ENCODE measurements around the gene NT5C1B.
A peak's percentile ranks its signal among the peaks of the same experiment; 100 is the strongest.

NT5C1B gene

GRCh38 chr2:18548621-18549020 lies 40.7 kb downstream of the NT5C1B start:
- no peak for DNase-seq

- DNase-seq: no peak
Observed at GRCh38 chr2:18546567-18546966, 42.8 kb downstream of the NT5C1B start.

- no peak for DNase-seq
Observed at GRCh38 chr2:18545384-18545783, 44.0 kb downstream of the NT5C1B start.

- DNase-seq: no peak
Observed at GRCh38 chr2:18544171-18544570, 45.2 kb downstream of the NT5C1B start.

- DNase-seq: no peak
Observed at GRCh38 chr2:18540872-18541271, 48.5 kb downstream of the NT5C1B start.

GRCh38 chr2:18536697-18537096 lies 52.7 kb downstream of the NT5C1B start:
- no peak for DNase-seq

- DNase-seq: no peak
Observed at GRCh38 chr2:18536100-18536499, 53.3 kb downstream of the NT5C1B start.

- no peak for DNase-seq
Observed at GRCh38 chr2:18531194-18531593, 58.2 kb downstream of the NT5C1B start.

GRCh38 chr2:18527822-18528221 lies 61.5 kb downstream of the NT5C1B start:
- DNase-seq: no peak

- DNase-seq: no peak
Observed at GRCh38 chr2:18527326-18527725, 62.0 kb downstream of the NT5C1B start.

GRCh38 chr2:18526429-18526828 lies 62.9 kb downstream of the NT5C1B start:
- DNase-seq: no peak

GRCh38 chr2:18525852-18526251 lies 63.5 kb downstream of the NT5C1B start:
- DNase-seq: no peak

GRCh38 chr2:18525236-18525635 lies 64.1 kb downstream of the NT5C1B start:
- no peak for DNase-seq

GRCh38 chr2:18522484-18523146 lies 66.8 kb downstream of the NT5C1B start:
- DNase-seq: no peak

- peak; percentile 70 for DNase-seq
Observed at GRCh38 chr2:18520451-18521425, 68.6 kb downstream of the NT5C1B start.

- no peak for DNase-seq
Observed at GRCh38 chr2:18519914-18520450, 69.4 kb downstream of the NT5C1B start.

- no peak for DNase-seq
Observed at GRCh38 chr2:18518116-18519111, 71.0 kb downstream of the NT5C1B start.

- DNase-seq: no peak
Observed at GRCh38 chr2:18517386-18517785, 72.0 kb downstream of the NT5C1B start.

GRCh38 chr2:18516112-18516511 lies 73.3 kb downstream of the NT5C1B start:
- DNase-seq: no peak

GRCh38 chr2:18514526-18515461 lies 74.6 kb downstream of the NT5C1B start:
- no peak for DNase-seq

All from CD4-positive, alpha-beta T cell treated with Interleukin-12 subunit alpha and Interleukin-12 subunit beta, for 1 hour (primary cell).